Measurements from ENCODE around the gene APC2. TPM values are rescaled to one million over a fixed set of nuclear protein-coding genes. Genes with fewer than 3 reads are reported as not detected.
"Not testable (repeated sequence)": the region's sequence is repeated elsewhere in the genome, so short reads cannot be mapped to it uniquely, and the experiment has no call there.

APC2 gene
- total RNA-seq, 1 experiment from 2014 or later: 1.4 TPM

DNA sequence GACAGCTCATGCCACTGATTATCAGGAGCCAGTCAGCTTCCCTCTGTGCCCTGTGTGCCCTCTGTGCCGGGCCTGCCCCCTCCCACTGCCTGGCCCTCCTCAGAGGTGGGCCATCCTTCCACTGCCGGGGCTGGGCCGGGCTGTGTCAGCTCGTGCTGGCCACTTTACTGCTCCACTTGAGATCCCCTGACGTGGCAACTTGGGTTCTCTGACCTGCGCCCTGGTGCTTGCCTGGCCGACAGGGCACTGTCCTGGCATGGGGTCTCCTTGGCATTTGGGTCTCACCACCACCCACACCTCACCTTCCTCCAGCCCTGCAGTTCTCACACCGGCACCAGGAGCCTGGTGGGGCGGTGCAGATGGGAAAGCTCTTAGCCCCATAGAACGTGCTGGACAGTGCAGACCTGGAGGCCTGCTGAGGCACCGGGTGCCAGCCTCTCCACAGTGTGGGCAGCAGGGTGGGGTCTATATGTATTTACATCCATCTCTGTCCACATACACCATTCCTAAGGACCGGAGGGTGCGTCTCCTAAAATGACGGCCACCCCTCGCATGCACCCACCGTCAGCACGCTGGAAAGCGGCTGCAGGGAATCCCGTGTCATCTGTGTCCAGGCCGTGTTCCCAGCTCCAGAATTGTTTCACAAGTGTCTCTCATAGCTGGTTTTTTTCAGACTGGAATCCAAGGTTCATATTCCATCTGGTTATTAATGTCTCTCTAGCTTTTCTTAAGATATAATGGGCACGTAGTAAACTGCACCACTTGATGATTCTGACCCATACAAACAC is 30.8 kb upstream of the APC2 start:
- TF ChIP-seq ATF1 (CRISPR knock-in tag; IDR thresholded peaks at IDR 0.05): no peak
- TF ChIP-seq ZNF219 (CRISPR knock-in tag; IDR thresholded peaks at IDR 0.05; ENCODE audit: borderline replicate concordance): no peak
- no peak for TF ChIP-seq JUN (CRISPR knock-in tag; IDR thresholded peaks at IDR 0.05)
- TF ChIP-seq, protein P1, sequence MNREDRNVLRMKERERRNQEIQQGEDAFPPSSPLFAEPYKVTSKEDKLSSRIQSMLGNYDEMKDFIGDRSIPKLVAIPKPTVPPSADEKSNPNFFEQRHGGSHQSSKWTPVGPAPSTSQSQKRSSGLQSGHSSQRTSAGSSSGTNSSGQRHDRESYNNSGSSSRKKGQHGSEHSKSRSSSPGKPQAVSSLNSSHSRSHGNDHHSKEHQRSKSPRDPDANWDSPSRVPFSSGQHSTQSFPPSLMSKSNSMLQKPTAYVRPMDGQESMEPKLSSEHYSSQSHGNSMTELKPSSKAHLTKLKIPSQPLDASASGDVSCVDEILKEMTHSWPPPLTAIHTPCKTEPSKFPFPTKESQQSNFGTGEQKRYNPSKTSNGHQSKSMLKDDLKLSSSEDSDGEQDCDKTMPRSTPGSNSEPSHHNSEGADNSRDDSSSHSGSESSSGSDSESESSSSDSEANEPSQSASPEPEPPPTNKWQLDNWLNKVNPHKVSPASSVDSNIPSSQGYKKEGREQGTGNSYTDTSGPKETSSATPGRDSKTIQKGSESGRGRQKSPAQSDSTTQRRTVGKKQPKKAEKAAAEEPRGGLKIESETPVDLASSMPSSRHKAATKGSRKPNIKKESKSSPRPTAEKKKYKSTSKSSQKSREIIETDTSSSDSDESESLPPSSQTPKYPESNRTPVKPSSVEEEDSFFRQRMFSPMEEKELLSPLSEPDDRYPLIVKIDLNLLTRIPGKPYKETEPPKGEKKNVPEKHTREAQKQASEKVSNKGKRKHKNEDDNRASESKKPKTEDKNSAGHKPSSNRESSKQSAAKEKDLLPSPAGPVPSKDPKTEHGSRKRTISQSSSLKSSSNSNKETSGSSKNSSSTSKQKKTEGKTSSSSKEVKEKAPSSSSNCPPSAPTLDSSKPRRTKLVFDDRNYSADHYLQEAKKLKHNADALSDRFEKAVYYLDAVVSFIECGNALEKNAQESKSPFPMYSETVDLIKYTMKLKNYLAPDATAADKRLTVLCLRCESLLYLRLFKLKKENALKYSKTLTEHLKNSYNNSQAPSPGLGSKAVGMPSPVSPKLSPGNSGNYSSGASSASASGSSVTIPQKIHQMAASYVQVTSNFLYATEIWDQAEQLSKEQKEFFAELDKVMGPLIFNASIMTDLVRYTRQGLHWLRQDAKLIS (CRISPR knock-in tag; IDR thresholded peaks at IDR 0.05; ENCODE audit: borderline replicate concordance): no peak
- no peak for TF ChIP-seq CBFB (CRISPR knock-in tag; IDR thresholded peaks at IDR 0.05; ENCODE audit: low read depth)
- TF ChIP-seq ZNF423 (CRISPR knock-in tag; IDR thresholded peaks at IDR 0.05): no peak
- TF ChIP-seq, protein P2, sequence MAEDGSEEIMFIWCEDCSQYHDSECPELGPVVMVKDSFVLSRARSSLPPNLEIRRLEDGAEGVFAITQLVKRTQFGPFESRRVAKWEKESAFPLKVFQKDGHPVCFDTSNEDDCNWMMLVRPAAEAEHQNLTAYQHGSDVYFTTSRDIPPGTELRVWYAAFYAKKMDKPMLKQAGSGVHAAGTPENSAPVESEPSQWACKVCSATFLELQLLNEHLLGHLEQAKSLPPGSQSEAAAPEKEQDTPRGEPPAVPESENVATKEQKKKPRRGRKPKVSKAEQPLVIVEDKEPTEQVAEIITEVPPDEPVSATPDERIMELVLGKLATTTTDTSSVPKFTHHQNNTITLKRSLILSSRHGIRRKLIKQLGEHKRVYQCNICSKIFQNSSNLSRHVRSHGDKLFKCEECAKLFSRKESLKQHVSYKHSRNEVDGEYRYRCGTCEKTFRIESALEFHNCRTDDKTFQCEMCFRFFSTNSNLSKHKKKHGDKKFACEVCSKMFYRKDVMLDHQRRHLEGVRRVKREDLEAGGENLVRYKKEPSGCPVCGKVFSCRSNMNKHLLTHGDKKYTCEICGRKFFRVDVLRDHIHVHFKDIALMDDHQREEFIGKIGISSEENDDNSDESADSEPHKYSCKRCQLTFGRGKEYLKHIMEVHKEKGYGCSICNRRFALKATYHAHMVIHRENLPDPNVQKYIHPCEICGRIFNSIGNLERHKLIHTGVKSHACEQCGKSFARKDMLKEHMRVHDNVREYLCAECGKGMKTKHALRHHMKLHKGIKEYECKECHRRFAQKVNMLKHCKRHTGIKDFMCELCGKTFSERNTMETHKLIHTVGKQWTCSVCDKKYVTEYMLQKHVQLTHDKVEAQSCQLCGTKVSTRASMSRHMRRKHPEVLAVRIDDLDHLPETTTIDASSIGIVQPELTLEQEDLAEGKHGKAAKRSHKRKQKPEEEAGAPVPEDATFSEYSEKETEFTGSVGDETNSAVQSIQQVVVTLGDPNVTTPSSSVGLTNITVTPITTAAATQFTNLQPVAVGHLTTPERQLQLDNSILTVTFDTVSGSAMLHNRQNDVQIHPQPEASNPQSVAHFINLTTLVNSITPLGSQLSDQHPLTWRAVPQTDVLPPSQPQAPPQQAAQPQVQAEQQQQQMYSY (CRISPR knock-in tag; IDR thresholded peaks at IDR 0.05): no peak
- no peak for TF ChIP-seq ZNF671 (CRISPR knock-in tag; IDR thresholded peaks at IDR 0.05)
- no peak for TF ChIP-seq FOXJ3 (CRISPR knock-in tag; IDR thresholded peaks at IDR 0.05; ENCODE audit: borderline replicate concordance)
- no peak for TF ChIP-seq ZNF138 (CRISPR knock-in tag; conservative IDR thresholded peaks at IDR 0.05)
- TF ChIP-seq, protein P3, sequence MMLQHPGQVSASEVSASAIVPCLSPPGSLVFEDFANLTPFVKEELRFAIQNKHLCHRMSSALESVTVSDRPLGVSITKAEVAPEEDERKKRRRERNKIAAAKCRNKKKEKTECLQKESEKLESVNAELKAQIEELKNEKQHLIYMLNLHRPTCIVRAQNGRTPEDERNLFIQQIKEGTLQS (CRISPR knock-in tag; conservative IDR thresholded peaks at IDR 0.05): no peak
- no peak for TF ChIP-seq NR1H2 (CRISPR knock-in tag; IDR thresholded peaks at IDR 0.05)
- no peak for TF ChIP-seq TEAD4 (CRISPR knock-in tag; IDR thresholded peaks at IDR 0.05)
- TF ChIP-seq, protein P4, sequence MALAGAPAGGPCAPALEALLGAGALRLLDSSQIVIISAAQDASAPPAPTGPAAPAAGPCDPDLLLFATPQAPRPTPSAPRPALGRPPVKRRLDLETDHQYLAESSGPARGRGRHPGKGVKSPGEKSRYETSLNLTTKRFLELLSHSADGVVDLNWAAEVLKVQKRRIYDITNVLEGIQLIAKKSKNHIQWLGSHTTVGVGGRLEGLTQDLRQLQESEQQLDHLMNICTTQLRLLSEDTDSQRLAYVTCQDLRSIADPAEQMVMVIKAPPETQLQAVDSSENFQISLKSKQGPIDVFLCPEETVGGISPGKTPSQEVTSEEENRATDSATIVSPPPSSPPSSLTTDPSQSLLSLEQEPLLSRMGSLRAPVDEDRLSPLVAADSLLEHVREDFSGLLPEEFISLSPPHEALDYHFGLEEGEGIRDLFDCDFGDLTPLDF (CRISPR knock-in tag; IDR thresholded peaks at IDR 0.05): no peak
- no peak for TF ChIP-seq ELF4 (CRISPR knock-in tag; IDR thresholded peaks at IDR 0.05; ENCODE audit: low read depth)
- no peak for TF ChIP-seq GTF2I (CRISPR knock-in tag; conservative IDR thresholded peaks at IDR 0.05)
- no peak for TF ChIP-seq TCF7 (CRISPR knock-in tag; IDR thresholded peaks at IDR 0.05; ENCODE audit: low read depth)
- no peak for TF ChIP-seq NFE2L1 (CRISPR knock-in tag; IDR thresholded peaks at IDR 0.05)
- peaks cover 51% of the 10 kb centered on the region for H3K36me3 Mint-ChIP-seq

DNA sequence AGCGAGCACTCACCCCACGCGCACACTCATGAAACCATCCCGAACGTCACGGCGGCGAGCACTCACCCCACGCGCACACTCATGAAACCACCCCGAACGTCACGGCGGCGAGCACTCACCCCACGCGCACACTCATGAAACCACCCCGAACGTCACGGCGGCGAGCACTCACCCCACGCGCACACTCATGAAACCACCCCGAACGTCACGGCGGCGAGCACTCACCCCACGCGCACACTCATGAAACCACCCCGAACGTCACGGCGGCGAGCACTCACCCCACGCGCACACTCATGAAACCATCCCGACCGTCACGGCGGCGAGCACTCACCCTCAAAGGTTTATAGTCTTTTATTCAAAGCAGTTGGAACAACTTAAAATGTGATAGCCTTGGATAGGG is 29.8 kb upstream of the APC2 start:
- peaks cover 36% of the 10 kb centered on the region for H3K4me1 Mint-ChIP-seq
- not testable (repeated sequence) for H3K27me3 Mint-ChIP-seq (ENCODE audit: low read depth)

More for the DNA sequence above, 30.8 kb upstream of the APC2 start:
- H3K27ac Mint-ChIP-seq: peak overlapping the region; percentile 49; the same call in 1 of the 2 replicates
- DNase-seq (ENCODE audit: low spot score): no peak
- no peak overlapping the region for H3K4me3 Mint-ChIP-seq
- ChIA-PET CTCF (no interaction called here), POLR2A (no interaction called here)
- H3K9me3 Mint-ChIP-seq: no peaks in the 10 kb centered on the region
- H3K27me3 Mint-ChIP-seq (ENCODE audit: low read depth): no peaks in the 10 kb centered on the region
- peaks cover 40% of the 10 kb centered on the region for H3K4me1 Mint-ChIP-seq
- no peak for ATAC-seq

More for the DNA sequence above, 29.8 kb upstream of the APC2 start:
- H3K4me3 Mint-ChIP-seq; H3K9me3 Mint-ChIP-seq; ATAC-seq; DNase-seq (ENCODE audit: low spot score); POLR2A ChIA-PET; H3K27ac Mint-ChIP-seq: not testable (repeated sequence)
- CTCF ChIA-PET: interaction anchor here (1.1 kb wide), 1 partner anchor 25 kb away, joined by 3 read pairs; no protein-coding TSS in a partner anchor
- peaks cover 54% of the 10 kb centered on the region for H3K36me3 Mint-ChIP-seq

Measured in WTC11 (cell line).